BJ (cell line): ENCODE measurements around the gene BRPF3. TPM values are rescaled to one million over a fixed set of nuclear protein-coding genes. Genes with fewer than 3 reads are reported as not detected.
"Not testable (repeated sequence)": the region's sequence is repeated elsewhere in the genome, so short reads cannot be mapped to it uniquely, and the experiment has no call there.

Experiments
- CTCF ChIA-PET: fragments of 350-600 bp; formaldehyde crosslinking; extraction: SDS; loops from one replicate; lab custom pipeline; 2021; ENCODE audit warnings: antibody characterized with exemption, inconsistent platforms; lab: Yijun Ruan, JAX
- POLR2A ChIA-PET: fragments of 300-600 bp; sonication (Branson Sonifier 250); formaldehyde crosslinking; extraction: SDS; loops from one replicate; lab custom pipeline; 2021; ENCODE audit warnings: antibody characterized with exemption; lab: Charles Lee
- DNase-seq: peaks from one replicate; pipeline ENCODE4 v3.0.0-alpha.2; 2011; ENCODE audit warnings: low read depth
- H3K27me3 ChIP-seq: 2 replicates; pipeline ENCODE4 v1.6.0; 2011; ENCODE audit warnings: low read length; ENCODE audit not compliant: control insufficient read depth, insufficient read depth
- H3K36me3 ChIP-seq: 2 replicates; pipeline ENCODE4 v1.5.1; 2011; ENCODE audit warnings: low read length; ENCODE audit not compliant: control insufficient read depth, insufficient read depth
- H3K4me3 ChIP-seq: 2 replicates; pipeline ENCODE4 v1.5.1; 2011; ENCODE audit warnings: low read depth, mild to moderate bottlenecking, control low read depth, low read length
- polyA plus RNA-seq: library from polyadenylated mRNA; depleted of rRNA; stranded (reverse); fragments of >200 nt; gene quantifications from 2 replicates; pipeline ENCODE4 v1.2.3, GENCODE V29; 2011
- TF ChIP-seq, protein P1 (sequence below): IDR thresholded peaks from 2 replicates; pipeline ENCODE4 v1.5.1; 2011; ENCODE audit warnings: low read depth, mild to moderate bottlenecking, control low read depth, inconsistent platforms, low read length, moderate library complexity; ENCODE audit not compliant: insufficient read depth

Gene BRPF3
- polyA plus RNA-seq, 1 experiment, result 13.2 TPM

DNA sequence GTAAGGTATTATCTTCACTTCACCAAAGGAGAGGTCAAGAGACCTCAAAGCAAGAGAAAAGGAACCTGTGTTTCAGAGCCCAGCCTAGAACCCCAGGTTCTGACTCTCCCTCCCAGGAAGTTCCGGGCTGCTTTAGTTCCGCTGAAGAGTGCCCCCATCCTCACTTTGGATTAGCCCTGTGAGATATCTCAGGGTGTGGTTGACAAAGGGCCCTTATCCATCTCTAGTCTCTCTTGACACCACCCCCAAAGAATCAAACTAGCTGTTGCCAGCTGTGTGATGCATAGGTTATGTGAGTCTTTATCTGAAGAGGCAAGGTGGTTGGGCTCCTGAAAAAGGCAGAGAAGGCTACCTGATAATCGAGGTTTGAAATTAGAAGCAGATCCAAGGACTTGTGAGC is 20.6 kb downstream of the BRPF3 start:
- Histone ChIP-seq H3K36me3 (peaks cover 23% of the 10 kb centered on the region), H3K4me3 (no peak overlapping the region), H3K27me3 (no peaks in the 10 kb centered on the region)
- ChIA-PET POLR2A (no interaction called here), CTCF (interaction anchor here (1.2 kb wide), 1 partner anchor 11 kb away, joined by 3 read pairs; no protein-coding TSS in a partner anchor)
- DNase-seq, result no peak
- TF ChIP-seq, protein P1, sequence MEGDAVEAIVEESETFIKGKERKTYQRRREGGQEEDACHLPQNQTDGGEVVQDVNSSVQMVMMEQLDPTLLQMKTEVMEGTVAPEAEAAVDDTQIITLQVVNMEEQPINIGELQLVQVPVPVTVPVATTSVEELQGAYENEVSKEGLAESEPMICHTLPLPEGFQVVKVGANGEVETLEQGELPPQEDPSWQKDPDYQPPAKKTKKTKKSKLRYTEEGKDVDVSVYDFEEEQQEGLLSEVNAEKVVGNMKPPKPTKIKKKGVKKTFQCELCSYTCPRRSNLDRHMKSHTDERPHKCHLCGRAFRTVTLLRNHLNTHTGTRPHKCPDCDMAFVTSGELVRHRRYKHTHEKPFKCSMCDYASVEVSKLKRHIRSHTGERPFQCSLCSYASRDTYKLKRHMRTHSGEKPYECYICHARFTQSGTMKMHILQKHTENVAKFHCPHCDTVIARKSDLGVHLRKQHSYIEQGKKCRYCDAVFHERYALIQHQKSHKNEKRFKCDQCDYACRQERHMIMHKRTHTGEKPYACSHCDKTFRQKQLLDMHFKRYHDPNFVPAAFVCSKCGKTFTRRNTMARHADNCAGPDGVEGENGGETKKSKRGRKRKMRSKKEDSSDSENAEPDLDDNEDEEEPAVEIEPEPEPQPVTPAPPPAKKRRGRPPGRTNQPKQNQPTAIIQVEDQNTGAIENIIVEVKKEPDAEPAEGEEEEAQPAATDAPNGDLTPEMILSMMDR, result no peak

DNA sequence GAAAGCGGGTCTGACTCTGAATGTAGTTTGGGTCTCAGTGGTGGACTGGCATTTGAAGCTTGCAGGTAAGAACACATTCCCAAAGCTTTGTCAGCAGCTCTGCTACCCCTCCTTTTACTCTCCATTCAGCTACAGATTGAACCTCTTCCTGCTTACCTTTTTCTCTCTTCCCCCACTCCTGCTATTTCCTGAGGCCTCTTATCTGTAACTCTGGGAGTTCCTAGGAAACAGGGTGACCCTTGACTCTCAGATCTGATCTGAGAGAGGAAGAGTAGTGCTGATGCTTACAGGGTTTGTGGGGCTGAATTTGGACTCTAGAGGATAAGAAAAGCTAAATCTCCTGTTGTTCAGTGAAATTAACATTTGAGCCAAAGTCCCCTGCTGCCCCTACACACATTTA is 21.4 kb downstream of the BRPF3 start:
- POLR2A ChIA-PET, result no interaction called here
- CTCF ChIA-PET, result interaction anchor here (0.6 to 1.5 kb wide), 3 partner anchors 11 to 1946 kb away, joined by 3 read pairs; no protein-coding TSS in a partner anchor
- Histone ChIP-seq H3K4me3 (no peak overlapping the region), H3K36me3 (peaks cover 26% of the 10 kb centered on the region), H3K27me3 (no peaks in the 10 kb centered on the region)
- TF ChIP-seq, protein P1, result no peak
- no peak for DNase-seq

DNA sequence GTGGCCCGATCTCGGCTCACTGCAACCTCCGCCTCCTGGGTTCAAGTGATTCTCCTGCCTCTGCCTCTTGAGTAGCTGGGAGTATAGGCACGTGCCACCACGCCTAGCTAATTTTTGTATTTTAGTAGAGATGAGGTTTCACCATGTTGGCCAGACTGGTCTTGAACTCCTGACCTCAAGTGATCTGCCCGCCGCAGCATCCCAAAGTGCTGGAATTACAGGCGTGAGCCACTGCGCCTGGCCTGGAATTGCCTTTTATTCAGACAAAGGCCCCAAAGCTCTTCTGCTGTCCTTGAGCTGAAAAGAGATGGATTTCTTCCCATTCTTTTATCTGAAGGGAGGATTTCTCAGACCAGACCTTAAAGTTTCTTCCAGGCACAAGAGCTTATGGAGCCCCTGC is 22.0 kb downstream of the BRPF3 start:
- H3K27me3 ChIP-seq, H3K4me3 ChIP-seq, DNase-seq, POLR2A ChIA-PET: not testable (repeated sequence)
- CTCF ChIA-PET, result interaction anchor here (1.5 kb wide), 1 partner anchor 84 kb away, joined by 3 read pairs; no protein-coding TSS in a partner anchor
- peaks cover 27% of the 10 kb centered on the region for H3K36me3 ChIP-seq

DNA sequence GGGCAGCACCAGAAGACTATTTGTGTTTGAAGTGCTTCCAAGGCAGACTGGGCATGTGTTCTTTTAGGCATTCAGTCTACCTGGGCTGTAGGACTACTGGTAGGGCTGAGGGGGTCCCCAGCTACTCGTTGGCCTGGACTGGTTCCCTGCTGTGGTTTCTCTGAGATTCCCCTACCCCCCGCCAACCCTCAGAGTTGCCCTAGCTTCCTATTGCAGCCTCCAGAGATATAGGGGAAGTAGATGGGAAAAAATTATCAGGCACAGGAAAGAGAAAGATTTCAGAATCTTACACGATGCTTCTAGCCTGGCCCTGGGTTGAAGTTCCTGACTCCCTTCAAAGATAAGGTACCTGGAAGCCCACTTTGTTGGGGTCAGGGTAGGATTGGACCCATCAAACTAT is 22.5 kb downstream of the BRPF3 start:
- CTCF ChIA-PET, result interaction anchor here (1.5 kb wide), 1 partner anchor 84 kb away, joined by 3 read pairs; no protein-coding TSS in a partner anchor
- TF ChIP-seq, protein P1, result no peak
- peaks cover 25% of the 10 kb centered on the region for H3K36me3 ChIP-seq
- H3K4me3 ChIP-seq, result no peak overlapping the region
- no peak for DNase-seq
- POLR2A ChIA-PET, result no interaction called here
- no peaks in the 10 kb centered on the region for H3K27me3 ChIP-seq

DNA sequence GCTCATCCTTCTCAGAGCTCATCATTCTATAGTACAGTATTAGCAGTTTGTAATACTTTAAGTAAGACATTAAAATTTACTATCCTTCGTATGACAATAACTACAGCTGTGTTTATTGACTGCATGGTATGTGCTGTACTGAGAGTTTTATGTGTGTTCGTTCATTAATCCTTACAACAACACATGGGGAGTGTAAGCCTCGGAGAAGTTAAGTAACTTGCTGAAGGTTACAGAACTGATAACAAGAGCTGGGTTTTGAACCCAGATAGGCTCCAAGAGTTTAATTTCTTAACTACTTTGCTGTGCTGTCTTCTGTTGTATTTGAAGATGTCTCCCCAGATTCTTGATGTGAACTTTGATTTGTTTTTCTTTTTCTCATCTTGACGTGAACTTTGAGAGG is 23.7 kb downstream of the BRPF3 start:
- ChIA-PET POLR2A (no interaction called here), CTCF (interaction anchor here (1.8 kb wide), 1 partner anchor 82 kb away, joined by 5 read pairs; no protein-coding TSS in a partner anchor)
- Histone ChIP-seq H3K27me3 (no peaks in the 10 kb centered on the region), H3K36me3 (peaks cover 28% of the 10 kb centered on the region), H3K4me3 (no peak overlapping the region)
- TF ChIP-seq, protein P1, result no peak
- DNase-seq, result no peak

DNA sequence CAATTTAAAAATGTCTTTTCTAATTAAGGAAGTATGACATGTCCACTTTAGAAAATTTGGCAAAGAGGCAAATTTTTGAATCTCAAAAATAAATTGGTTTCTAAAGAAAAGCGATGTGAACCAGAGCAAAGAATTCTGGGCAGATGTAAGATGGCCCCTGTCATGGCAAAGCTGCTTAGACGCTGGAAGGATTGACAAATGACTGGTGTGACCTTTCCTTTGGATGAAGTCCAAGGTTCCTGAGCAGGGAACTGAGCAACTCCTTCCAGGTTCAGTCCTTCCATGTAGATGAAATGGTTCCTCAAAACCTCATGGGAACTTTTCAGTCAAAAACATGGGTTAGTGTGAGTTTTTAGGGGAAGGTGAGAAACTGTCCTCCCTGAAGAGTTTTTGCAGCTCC is 25.1 kb downstream of the BRPF3 start:
- POLR2A ChIA-PET, result no interaction called here
- Histone ChIP-seq H3K27me3 (no peaks in the 10 kb centered on the region), H3K36me3 (peaks cover 26% of the 10 kb centered on the region)

More for the DNA sequence above, 25.1 kb downstream of the BRPF3 start:
- TF ChIP-seq, protein P1, result no peak
- no peak overlapping the region for H3K4me3 ChIP-seq
- DNase-seq, result no peak
- CTCF ChIA-PET, result interaction anchor here (0.6 kb wide), 1 partner anchor 17 kb away, joined by 3 read pairs; no protein-coding TSS in a partner anchor
